H1 (cell line): ENCODE measurements around the gene TSR3. TPM values are rescaled to one million over a fixed set of nuclear protein-coding genes. Genes with fewer than 3 reads are reported as not detected.

ENCODE experiments used
- CBX8 ChIP-seq: fragments of 300-800, 300-1000 bp; sonication (generic); IDR thresholded peaks from 2 replicates; pipeline ENCODE4 v1.7.1; 2016; ENCODE audit warnings: low read depth, low read length, borderline replicate concordance
- CEBPB ChIP-seq: IDR thresholded peaks from 2 replicates; pipeline ENCODE4 v1.6.1; 2012; ENCODE audit warnings: low read depth, low read length
- EGR1 ChIP-seq: IDR thresholded peaks from 2 replicates; pipeline ENCODE4 v1.6.1; 2011; ENCODE audit warnings: low read depth, low read length, borderline replicate concordance
- polyA plus RNA-seq, 7 experiments: library from polyadenylated mRNA; depleted of rRNA in 3 of 7; stranded (reverse) in 5 of 7; unstranded in 2 of 7; fragments of >200 nt in 5 of 7; fragments of 200-250 nt in 2 of 7; gene quantifications; 1 replicate in 5 of 7; 2 replicates in 1 of 7; 4 replicates in 1 of 7; pipeline versions ENCODE4 v1.2.1 to v1.2.3, GENCODE V29; 2011 to 2013; ENCODE audit warnings: missing spikeins in 2 of 7, mixed read lengths in 2 of 7
- total RNA-seq: library from RNA; stranded (reverse); fragmentation: NEBNext Ultra II Directional; extraction: Animal tissue kit (Norgen Biotek cat#: 25700); gene quantifications from 2 replicates; pipeline ENCODE4 v1.2.1, GENCODE V29; 2021

TSR3 gene
- total and polyA plus RNA-seq, 2 of the 8 experiments (the other 6 are each of a cell fraction or from before 2014, with no cell fraction given), result 43.1 to 52.3 TPM

GRCh38 chr16:1345651-1346421, 5.8 kb downstream of the TSR3 start (continued):
- TF ChIP-seq CEBPB, result no peak
- no peak for TF ChIP-seq EGR1
- TF ChIP-seq CBX8, result no peak
